GM23338 (cell line): ENCODE measurements around the gene PCNX1. TPM values are rescaled to one million over a fixed set of nuclear protein-coding genes. Genes with fewer than 3 reads are reported as not detected.

Experiments used
- ATAC-seq: fragments of 200-7000 bp; cut with Tn5 transposase; 3 replicates; pipeline ENCODE4 v1.9.1; 2020
- DNase-seq: peaks from one replicate; pipeline ENCODE4 v3.0.0-alpha.2; 2015; ENCODE audit warnings: low spot score
- H2AFZ ChIP-seq: fragments of 200-600 bp; sonication (generic); 2 replicates; pipeline ENCODE4 v1.8.0; 2016; ENCODE audit warnings: antibody characterized with exemption, mild to moderate bottlenecking, moderate library complexity
- H3F3A ChIP-seq: fragments of 200-600 bp; sonication (generic); replicated peaks from 2 replicates; pipeline ENCODE4 v1.8.0; 2017; ENCODE audit warnings: antibody characterized with exemption, mixed run types, low read depth
- H3K27ac ChIP-seq: fragments of 200-600 bp; sonication (generic); 2 replicates; pipeline ENCODE4 v1.6.1; 2016; ENCODE audit warnings: low read depth
- H3K27me3 ChIP-seq: fragments of 200-600 bp; sonication (generic); 2 replicates; pipeline ENCODE4 v1.8.0; 2016; ENCODE audit warnings: mild to moderate bottlenecking, mixed run types, moderate library complexity; ENCODE audit not compliant: insufficient read depth
- H3K36me3 ChIP-seq: fragments of 200-600 bp; sonication (generic); 2 replicates; pipeline ENCODE4 v1.8.0; 2016; ENCODE audit warnings: mild to moderate bottlenecking; ENCODE audit not compliant: insufficient read depth
- H3K4me1 ChIP-seq: fragments of 200-600 bp; sonication (generic); 2 replicates; pipeline ENCODE4 v1.8.0; 2016; ENCODE audit warnings: mild to moderate bottlenecking, moderate library complexity; ENCODE audit not compliant: insufficient read depth
- H3K4me2 ChIP-seq: fragments of 200-600 bp; sonication (generic); 2 replicates; pipeline ENCODE4 v1.7.1; 2017; ENCODE audit warnings: mixed run types
- H3K4me3 ChIP-seq: fragments of 200-600 bp; sonication (generic); 2 replicates; pipeline ENCODE4 v1.6.1; 2016; ENCODE audit warnings: mixed run types
- H3K79me2 ChIP-seq: fragments of 200-600 bp; sonication (generic); replicated peaks from 2 replicates; pipeline ENCODE4 v1.8.0; 2017; ENCODE audit warnings: mild to moderate bottlenecking; ENCODE audit not compliant: insufficient read depth
- H3K9me2 ChIP-seq: fragments of 200-600 bp; sonication (generic); 2 replicates; pipeline ENCODE4 v1.8.0; 2017; ENCODE audit not compliant: insufficient read depth
- H4K20me1 ChIP-seq: fragments of 200-600 bp; sonication (generic); replicated peaks from 2 replicates; pipeline ENCODE4 v1.8.0; 2017; ENCODE audit warnings: mild to moderate bottlenecking; ENCODE audit not compliant: insufficient read depth
- H3K27ac Mint-ChIP-seq: 2 replicates; pipeline ENCODE4 v1.8.0; 2020; ENCODE audit warnings: inconsistent platforms, mild to moderate bottlenecking, moderate library complexity, mixed read lengths
- H3K27me3 Mint-ChIP-seq: 3 replicates; pipeline ENCODE4 v1.8.0; 2022; ENCODE audit warnings: low read depth, mild to moderate bottlenecking, moderate library complexity, mixed read lengths, inconsistent platforms; ENCODE audit not compliant: insufficient read depth, poor library complexity
- H3K36me3 Mint-ChIP-seq: 3 replicates; pipeline ENCODE4 v1.8.0; 2021; ENCODE audit warnings: low read depth, mild to moderate bottlenecking, inconsistent platforms, moderate library complexity, mixed read lengths
- H3K4me1 Mint-ChIP-seq: 3 replicates; pipeline ENCODE4 v1.8.0; 2020; ENCODE audit warnings: mild to moderate bottlenecking, inconsistent platforms, mixed read lengths
- H3K4me3 Mint-ChIP-seq: 3 replicates; pipeline ENCODE4 v1.8.0; 2021; ENCODE audit warnings: moderate library complexity, mild to moderate bottlenecking, inconsistent platforms, mixed read lengths
- H3K9me3 Mint-ChIP-seq: 3 replicates; pipeline ENCODE4 v1.8.0; 2020; ENCODE audit warnings: moderate library complexity, mild to moderate bottlenecking, inconsistent platforms, mixed read lengths
- CREB1 ChIP-seq: fragments of 250-450 bp; sonication (Bioruptor Pico); IDR thresholded peaks from 2 replicates; pipeline ENCODE4 v1.5.0; 2020; ENCODE audit warnings: low read depth, mild to moderate bottlenecking, moderate library complexity
- ETS1 ChIP-seq: IDR thresholded peaks from 2 replicates; pipeline ENCODE4 v1.6.1; 2016; ENCODE audit warnings: antibody characterized with exemption
- EZH2phosphoT487 ChIP-seq: fragments of 200-600 bp; sonication (generic); IDR thresholded peaks from one replicate; pipeline ENCODE4 v1.8.1; 2018; ENCODE audit warnings: antibody characterized with exemption; ENCODE audit not compliant: unreplicated experiment
- JUNB ChIP-seq: IDR thresholded peaks from one replicate; pipeline ENCODE4 v1.6.1; 2016; ENCODE audit warnings: antibody characterized with exemption; ENCODE audit not compliant: unreplicated experiment
- NANOG ChIP-seq: IDR thresholded peaks from 2 replicates; pipeline ENCODE4 v1.6.1; 2016; ENCODE audit warnings: antibody characterized with exemption, borderline replicate concordance
- POLR2AphosphoS5 ChIP-seq: IDR thresholded peaks from 2 replicates; pipeline ENCODE4 v1.6.1; 2016; ENCODE audit warnings: antibody characterized with exemption, low read depth
- STAT1 ChIP-seq: IDR thresholded peaks from one replicate; pipeline ENCODE4 v1.6.1; 2016; ENCODE audit warnings: antibody characterized with exemption; ENCODE audit not compliant: unreplicated experiment
- ZNF114 ChIP-seq: fragments of 250-450 bp; sonication (Bioruptor Pico); IDR thresholded peaks from 2 replicates; pipeline ENCODE4 v1.5.0; 2020; ENCODE audit warnings: mild to moderate bottlenecking, moderate library complexity
- ZNF462 ChIP-seq: fragments of 250-450 bp; sonication (Bioruptor Pico); IDR thresholded peaks from 2 replicates; pipeline ENCODE4 v1.5.0; 2020; ENCODE audit warnings: mild to moderate bottlenecking, moderate library complexity
- polyA plus RNA-seq: library from polyadenylated mRNA; unstranded; fragments of >200 nt; fragmentation: Nextera tagmentation; extraction: Ambion mirVana; gene quantifications from 2 replicates; pipeline ENCODE4 v1.2.1, GENCODE V29; 2016
- total RNA-seq: library from RNA; depleted of rRNA; stranded (reverse); fragments of >200 nt; shearing (Covaris generic); gene quantifications from 2 replicates; pipeline ENCODE4 v1.2.3, GENCODE V29; 2014
- TF ChIP-seq, protein P1 (sequence below): IDR thresholded peaks from one replicate; pipeline ENCODE4 v1.6.1; 2018; ENCODE audit warnings: antibody characterized with exemption; ENCODE audit not compliant: unreplicated experiment
- TF ChIP-seq, protein P2 (sequence below), 2 experiments: fragments of 200-600 bp in 1 of 2; sonication (generic) in 1 of 2; conservative IDR thresholded peaks; 2 replicates each; pipeline versions ENCODE4 v1.5.1 to v1.6.1; 2016 to 2017; ENCODE audit warnings: antibody characterized with exemption in 2 of 2, low read depth in 2 of 2, mild to moderate bottlenecking in 2 of 2, moderate library complexity in 1 of 2

PCNX1 gene
- total and polyA plus RNA-seq, 2 experiments from 2014 or later: 19.4 to 53.1 TPM

DNA sequence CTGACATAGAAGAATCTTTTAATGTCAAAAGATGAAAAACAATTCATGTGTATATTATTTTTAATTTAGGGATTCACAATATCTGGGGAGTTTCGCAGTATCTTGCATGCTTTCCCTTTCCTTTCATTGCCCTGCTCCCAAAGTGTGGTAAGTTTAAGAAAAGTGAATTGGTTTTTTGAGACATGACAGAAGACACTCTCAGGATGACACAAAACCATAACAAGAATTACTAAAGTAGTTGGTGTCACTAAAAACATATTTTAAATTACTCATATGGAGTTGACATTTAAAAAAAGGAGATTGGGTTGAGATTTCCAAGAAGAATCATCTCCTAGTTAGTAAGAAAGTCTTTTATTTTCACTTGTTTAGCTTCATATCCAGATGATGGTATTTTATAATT is 5.1 kb upstream of the PCNX1 start:
- Mint-ChIP-seq H3K4me3 (no peak overlapping the region), H3K9me3 (no peaks in the 10 kb centered on the region), H3K27me3 (peaks cover 2% of the 10 kb centered on the region), H3K36me3 (no peaks in the 10 kb centered on the region), H3K27ac (no peak overlapping the region), H3K4me1 (peaks cover 21% of the 10 kb centered on the region)
- ATAC-seq: no peak
- no peak overlapping the region for H3K4me2 ChIP-seq
- no peak overlapping the region for H2AFZ ChIP-seq
- H3K4me1 ChIP-seq: peaks cover 7% of the 10 kb centered on the region; the same call in 1 of the 2 replicates
- H3K9me2 ChIP-seq: no peaks in the 10 kb centered on the region
- H3K4me3 ChIP-seq: no peak overlapping the region
- 0 out of 2 replicates have a peak, but pooled peaks cover 2% of the 10 kb centered on the region for H3F3A ChIP-seq
- H4K20me1 ChIP-seq: no peaks in the 10 kb centered on the region
- no peak overlapping the region for H3K27ac ChIP-seq
- TF ChIP-seq JUNB: no peak
- TF ChIP-seq ZNF462 (CRISPR knock-in tag): no peak
- no peak for TF ChIP-seq STAT1
- TF ChIP-seq, protein P1, sequence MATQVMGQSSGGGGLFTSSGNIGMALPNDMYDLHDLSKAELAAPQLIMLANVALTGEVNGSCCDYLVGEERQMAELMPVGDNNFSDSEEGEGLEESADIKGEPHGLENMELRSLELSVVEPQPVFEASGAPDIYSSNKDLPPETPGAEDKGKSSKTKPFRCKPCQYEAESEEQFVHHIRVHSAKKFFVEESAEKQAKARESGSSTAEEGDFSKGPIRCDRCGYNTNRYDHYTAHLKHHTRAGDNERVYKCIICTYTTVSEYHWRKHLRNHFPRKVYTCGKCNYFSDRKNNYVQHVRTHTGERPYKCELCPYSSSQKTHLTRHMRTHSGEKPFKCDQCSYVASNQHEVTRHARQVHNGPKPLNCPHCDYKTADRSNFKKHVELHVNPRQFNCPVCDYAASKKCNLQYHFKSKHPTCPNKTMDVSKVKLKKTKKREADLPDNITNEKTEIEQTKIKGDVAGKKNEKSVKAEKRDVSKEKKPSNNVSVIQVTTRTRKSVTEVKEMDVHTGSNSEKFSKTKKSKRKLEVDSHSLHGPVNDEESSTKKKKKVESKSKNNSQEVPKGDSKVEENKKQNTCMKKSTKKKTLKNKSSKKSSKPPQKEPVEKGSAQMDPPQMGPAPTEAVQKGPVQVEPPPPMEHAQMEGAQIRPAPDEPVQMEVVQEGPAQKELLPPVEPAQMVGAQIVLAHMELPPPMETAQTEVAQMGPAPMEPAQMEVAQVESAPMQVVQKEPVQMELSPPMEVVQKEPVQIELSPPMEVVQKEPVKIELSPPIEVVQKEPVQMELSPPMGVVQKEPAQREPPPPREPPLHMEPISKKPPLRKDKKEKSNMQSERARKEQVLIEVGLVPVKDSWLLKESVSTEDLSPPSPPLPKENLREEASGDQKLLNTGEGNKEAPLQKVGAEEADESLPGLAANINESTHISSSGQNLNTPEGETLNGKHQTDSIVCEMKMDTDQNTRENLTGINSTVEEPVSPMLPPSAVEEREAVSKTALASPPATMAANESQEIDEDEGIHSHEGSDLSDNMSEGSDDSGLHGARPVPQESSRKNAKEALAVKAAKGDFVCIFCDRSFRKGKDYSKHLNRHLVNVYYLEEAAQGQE: no peak
- TF ChIP-seq EZH2phosphoT487: no peak
- TF ChIP-seq, protein P2, sequence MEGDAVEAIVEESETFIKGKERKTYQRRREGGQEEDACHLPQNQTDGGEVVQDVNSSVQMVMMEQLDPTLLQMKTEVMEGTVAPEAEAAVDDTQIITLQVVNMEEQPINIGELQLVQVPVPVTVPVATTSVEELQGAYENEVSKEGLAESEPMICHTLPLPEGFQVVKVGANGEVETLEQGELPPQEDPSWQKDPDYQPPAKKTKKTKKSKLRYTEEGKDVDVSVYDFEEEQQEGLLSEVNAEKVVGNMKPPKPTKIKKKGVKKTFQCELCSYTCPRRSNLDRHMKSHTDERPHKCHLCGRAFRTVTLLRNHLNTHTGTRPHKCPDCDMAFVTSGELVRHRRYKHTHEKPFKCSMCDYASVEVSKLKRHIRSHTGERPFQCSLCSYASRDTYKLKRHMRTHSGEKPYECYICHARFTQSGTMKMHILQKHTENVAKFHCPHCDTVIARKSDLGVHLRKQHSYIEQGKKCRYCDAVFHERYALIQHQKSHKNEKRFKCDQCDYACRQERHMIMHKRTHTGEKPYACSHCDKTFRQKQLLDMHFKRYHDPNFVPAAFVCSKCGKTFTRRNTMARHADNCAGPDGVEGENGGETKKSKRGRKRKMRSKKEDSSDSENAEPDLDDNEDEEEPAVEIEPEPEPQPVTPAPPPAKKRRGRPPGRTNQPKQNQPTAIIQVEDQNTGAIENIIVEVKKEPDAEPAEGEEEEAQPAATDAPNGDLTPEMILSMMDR (conservative IDR thresholded peaks at IDR 0.05; ENCODE audit: low read depth in 2 of 2): no peak
- no peak for TF ChIP-seq ZNF114 (CRISPR knock-in tag)
- no peak for TF ChIP-seq CREB1 (CRISPR knock-in tag)
- TF ChIP-seq NANOG: no peak
- no peak for TF ChIP-seq ETS1
- no peak for TF ChIP-seq POLR2AphosphoS5
- no peaks in the 10 kb centered on the region for H3K79me2 ChIP-seq
- H3K36me3 ChIP-seq: no peaks in the 10 kb centered on the region
- no peak for DNase-seq
- H3K27me3 ChIP-seq: no peaks in the 10 kb centered on the region
